CD4-positive, alpha-beta T cell treated with Interleukin-21 for 1 hour (primary cell): ENCODE results near the gene TRIM51.
"Not testable (repeated sequence)": the region's sequence is repeated elsewhere in the genome, so short reads cannot be mapped to it uniquely, and the experiment has no call there.

Source experiments
- DNase-seq: peaks from one replicate; pipeline ENCODE4 v3.0.0-alpha.2; 2020

TRIM51 gene, protein sequence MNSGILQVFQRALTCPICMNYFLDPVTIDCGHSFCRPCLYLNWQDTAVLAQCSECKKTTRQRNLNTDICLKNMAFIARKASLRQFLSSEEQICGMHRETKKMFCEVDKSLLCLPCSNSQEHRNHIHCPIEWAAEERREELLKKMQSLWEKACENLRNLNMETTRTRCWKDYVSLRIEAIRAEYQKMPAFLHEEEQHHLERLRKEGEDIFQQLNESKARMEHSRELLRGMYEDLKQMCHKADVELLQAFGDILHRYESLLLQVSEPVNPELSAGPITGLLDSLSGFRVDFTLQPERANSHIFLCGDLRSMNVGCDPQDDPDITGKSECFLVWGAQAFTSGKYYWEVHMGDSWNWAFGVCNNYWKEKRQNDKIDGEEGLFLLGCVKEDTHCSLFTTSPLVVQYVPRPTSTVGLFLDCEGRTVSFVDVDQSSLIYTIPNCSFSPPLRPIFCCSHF

DNA sequence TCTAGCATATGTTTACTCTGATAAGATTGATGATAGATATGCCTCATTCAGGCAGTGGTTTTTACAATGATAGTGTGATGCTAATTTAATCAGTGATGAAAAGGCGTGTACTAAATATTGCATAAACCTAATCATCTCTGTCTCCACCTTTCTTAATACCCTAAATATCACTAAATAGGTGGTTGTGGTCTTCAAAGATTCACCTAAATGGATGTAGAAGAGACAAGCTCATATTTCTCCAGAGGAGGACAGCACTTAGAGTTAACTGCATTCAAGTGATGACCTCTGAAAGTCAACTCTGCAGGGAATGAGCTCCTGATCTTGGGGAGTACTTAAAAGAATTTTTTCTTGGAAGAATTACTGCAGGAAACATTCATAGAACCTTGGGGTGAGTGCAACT is at the start of gene TRIM51:
Gene TRIM51 (plus strand): TSS at position 301 of the 400 bp plus-strand sequence. CDS start 2,132 bp downstream, outside the sequence.
- not testable (repeated sequence) for DNase-seq

DNA sequence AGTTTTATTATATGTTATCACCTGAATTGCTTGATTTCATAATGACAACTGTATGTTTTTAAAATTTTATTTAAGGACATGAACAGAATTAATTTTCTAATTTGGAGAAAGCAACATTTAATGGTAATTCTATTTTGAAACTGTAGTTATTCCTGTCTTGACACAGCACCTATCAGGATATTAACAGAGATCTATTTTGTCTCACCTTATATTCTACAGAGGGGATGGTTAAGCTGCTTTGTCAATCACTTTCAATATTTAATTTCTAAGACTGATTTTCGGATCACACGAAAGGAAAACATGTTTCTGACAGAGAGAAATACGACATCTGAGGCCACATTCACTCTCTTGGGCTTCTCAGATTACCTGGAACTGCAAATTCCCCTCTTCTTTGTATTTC is 44.6 kb upstream of the TRIM51 start, which contains the start of gene OR5D16:
Gene OR5D16 (plus strand): TSS at position 301 of the 400 bp plus-strand sequence. CDS start 0 bp downstream, at position 301.
- DNase-seq = no peak

DNA sequence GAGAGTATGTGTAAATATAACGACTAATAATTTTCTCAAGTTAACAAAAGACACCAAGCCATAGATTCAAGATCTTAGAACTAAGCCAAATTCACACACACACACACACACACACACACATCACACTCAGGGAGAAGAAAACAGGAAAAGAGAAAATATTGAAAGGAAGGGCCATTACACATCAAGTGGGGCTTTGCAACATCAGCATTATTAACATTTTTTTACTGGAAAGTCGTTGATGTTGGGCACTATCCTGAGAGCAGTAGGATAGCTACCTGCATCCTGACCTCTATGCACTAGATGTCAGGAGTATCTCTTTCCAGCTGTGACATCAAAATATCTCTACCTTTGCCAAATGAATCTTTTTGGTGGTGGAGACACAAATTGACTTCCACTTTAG is 35.6 kb upstream of the TRIM51 start:
- DNase-seq = no peak

DNA sequence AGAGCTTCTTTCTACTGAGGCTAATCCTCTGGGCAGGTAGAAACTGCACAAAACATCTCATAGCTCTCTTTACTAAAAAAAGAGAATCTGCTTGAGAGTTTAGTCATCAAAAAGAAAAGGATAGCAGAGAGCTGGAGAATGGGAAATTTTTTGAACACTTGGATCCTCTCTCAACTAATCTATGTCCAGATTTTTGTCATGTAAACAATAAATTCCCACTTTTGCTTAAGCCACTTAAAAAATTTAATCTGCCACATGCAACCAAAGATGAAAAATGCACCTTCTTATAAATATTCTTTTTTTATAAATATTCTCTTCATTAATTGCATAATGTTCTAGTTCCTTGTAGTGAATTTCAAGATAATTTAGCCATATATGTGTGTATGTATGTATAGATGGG is 34.1 kb upstream of the TRIM51 start:
- DNase-seq = no peak

DNA sequence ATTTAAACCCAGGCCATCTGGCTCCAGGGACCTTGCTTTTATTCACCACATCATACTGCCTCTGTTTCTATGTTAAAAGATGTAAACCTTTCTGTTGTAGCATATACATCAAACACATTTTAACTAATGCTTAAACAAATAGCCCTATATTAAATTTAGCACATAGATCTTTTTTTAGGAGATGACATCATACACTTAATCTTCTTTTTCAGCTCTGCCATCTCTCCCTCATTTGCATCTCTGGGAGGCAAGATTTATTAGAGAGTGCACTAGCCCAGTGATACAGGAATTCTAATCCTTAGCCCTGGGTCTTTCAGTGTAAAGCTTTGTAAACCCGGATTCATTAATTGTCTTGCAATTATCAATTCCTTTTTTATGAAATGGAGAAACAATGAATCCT is 31.0 kb upstream of the TRIM51 start:
- no peak for DNase-seq

DNA sequence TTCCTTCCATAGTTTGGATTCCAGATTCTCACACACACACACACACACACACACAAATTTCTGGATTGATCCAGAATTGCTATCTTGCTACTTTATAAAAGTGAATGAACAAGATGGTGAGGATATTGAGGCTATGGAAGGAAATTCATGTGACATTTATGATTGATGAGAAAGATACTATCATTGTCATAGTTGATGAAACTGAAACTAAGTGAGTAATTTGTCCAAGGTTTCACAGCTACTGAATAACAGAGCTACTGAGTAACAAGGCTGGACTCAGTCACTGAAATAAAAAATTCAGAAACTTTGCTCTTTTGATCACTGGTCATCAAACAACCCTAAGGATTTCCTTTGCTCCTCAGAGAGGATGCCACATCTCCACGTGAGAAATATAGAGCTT is 28.4 kb upstream of the TRIM51 start:
- DNase-seq = no peak

DNA sequence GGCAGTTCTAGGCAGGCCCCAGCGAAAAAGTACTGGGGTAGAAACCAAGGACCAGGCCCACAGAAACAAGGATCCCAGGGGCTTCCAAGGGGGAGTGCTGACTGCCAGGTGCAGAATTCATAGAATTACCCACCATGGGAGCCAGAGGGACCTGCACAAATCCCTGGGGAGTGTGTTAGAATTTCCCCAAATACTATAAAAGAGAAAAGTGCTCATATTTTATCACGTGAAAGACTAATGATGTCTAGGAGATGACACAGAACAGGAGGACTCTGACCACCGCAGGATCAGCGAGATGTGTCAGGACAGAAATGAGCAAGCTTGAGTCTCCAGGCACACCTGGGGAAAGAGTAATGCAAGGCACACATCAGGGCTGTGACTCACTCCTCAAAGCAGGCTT is 15.7 kb upstream of the TRIM51 start:
- not testable (repeated sequence) for DNase-seq

DNA sequence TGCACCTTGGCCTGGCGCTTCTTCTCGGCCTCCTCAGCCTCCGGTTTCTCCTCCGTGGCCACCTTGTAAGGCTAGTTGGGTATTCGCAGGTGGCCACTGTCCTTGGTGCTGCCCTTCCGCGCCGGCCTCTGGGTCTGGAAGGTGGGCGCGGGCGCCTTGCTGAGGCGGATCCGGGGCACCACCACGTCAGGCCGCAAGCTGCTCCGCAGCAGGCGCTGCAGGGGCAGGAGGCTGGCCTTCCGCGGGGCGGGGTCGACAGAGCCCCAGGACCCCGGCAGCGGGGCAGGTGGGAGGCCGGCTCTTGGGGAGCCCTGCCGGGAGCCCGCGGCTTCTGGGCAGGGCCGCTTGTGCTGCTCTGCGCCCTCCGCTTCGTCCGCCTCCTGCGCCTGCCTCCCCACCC is 10.4 kb upstream of the TRIM51 start:
- not testable (repeated sequence) for DNase-seq

DNA sequence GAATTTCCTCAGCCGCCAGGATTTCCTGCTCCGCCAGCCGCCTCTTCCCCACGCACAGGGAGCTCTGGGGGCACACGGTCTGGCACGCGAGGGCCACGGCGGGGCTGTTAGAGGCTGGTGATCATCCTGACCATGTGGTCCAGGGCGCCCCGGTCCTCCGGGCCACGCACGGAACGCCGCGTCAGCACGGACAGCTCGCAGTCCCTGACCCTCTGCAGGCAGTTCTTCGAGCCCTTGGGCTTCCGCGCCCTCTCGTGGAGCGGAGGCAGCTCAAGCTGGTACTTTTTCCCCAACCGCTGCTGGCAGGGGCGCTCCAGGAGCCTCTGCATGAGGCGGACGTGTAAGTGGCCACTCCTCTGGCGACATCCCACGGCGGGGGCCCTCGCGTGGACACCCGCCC is 10.0 kb upstream of the TRIM51 start:
- DNase-seq = not testable (repeated sequence)

DNA sequence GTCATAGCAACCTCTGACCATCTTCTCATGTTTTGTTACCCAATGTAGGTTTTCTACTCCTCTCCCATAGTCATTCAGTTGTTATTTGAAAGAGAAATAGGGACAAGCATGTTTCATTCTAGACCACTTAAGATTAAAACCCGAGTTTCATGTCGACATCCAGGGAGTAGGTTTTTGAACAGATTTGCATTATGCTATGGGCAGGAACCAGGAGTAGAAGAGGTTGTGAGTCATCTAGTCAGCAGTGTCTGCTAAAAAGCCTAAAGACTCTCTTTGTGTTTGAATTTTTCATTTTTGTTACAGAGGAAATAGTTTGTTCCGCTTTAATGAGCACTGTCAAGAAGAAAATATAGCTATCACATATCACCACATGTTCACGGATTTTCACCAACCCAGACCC is 1.9 kb downstream of the TRIM51 start:
- not testable (repeated sequence) for DNase-seq

DNA sequence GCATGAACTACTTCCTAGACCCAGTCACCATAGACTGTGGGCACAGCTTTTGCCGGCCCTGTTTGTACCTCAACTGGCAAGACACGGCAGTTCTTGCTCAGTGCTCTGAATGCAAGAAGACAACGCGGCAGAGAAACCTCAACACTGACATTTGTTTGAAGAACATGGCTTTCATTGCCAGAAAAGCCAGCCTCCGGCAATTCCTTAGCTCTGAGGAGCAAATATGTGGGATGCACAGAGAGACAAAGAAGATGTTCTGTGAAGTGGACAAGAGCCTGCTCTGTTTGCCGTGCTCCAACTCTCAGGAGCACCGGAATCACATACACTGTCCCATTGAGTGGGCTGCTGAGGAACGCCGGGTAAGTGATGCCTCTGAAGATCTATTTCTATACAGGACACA is 2.4 kb downstream of the TRIM51 start:
- DNase-seq = not testable (repeated sequence)

DNA sequence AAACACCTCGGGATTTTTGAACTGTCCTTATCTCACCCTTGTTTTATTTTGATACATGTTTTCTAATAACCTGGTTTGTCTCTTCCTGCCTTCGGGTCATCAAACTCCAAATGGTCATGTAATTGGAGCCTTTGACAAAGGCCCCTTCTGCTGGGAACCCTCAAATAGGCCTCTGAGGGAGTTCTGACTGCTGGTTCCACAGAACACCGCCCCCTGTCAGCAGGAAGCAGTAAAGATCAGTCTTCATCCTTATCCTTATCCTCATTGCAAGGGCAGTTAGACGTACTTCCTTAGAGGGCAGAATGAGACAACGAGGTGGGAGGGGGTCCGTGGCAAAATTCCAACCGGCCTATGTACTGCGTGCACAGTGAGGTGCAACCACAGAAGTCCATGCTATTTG is 12.1 kb downstream of the TRIM51 start:
- DNase-seq = no peak

DNA sequence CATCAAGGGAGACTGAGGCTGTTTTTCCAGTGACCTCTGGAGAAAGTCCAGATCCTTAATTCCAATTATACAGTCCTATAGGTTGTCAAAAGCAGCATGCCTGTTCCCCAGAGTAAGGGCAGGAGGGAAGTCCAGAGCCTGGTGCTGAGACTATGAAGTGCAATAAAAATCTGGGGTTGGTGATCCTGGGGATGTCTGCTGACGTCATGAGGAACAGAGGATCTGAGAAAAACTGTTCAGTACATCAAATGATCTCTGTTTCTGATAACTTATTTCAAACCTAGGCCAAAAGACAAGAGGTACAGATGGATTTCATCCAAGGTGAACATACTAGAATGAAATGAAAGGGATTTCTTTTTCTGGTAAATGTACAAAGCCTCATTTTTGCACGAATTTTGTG is 19.2 kb downstream of the TRIM51 start:
- no peak for DNase-seq

DNA sequence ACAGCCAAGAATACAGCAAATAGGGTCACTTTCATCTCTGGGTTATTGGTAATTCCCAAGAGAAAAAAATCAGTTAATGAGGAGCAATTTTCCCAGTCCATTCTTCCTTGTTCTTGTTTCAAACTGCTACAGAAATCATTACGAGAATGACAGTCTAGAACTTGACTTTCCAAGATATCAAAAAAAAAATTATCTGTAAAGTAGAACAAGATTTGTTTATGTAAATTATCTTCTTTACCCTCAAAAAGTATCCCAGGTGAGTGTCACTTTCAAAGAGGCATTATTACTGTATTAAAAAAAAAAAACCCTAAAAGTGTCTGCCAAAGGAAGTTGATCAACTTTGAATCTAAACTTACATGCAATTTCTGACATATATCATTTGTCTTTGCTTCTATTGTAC is 31.4 kb downstream of the TRIM51 start, which contains the start of gene OR5W2:
Gene OR5W2 (minus strand): TSS at position 101 of the 400 bp plus-strand sequence. CDS start 0 bp downstream, at position 101.
- DNase-seq = no peak

DNA sequence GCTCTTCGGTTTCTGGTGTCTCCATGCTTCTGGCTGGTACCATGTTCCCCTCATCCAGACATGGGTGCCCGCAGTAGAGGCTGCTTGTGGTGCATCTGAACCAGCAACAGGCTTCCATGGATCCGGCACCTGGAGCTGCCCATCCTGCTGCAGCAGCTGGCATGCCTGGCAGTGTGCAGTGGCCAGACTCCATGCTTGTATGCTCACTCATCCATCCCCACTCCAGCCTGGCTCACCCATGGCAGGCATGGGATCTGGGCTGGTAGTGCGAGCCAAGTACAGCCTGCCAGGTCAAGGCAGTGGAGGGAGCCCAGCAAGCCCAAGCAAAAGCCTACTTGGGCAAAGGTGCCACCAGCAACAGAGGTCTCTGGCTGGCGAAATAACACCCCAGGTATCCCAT is 37.4 kb downstream of the TRIM51 start:
- DNase-seq = no peak

DNA sequence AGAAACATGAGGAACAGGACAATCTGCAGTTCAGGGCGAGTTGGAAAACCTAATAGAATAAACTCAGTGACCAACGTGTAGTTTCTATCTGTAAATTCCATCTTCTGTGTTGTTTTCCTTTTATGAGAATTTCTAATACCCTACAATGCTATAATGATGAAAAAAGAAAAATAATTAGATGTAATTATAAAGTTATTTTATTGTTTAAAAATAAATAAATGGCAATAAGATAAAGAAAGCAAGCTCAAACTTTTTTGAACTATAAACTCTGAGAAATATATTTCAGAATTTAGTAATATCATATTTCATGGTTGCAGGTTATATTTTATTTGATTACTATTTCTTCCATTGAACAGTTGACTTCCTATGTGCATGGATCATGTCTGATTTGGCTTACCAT is 53.2 kb downstream of the TRIM51 start, which contains the start of gene OR5I1:
Gene OR5I1 (minus strand): TSS at position 101 of the 400 bp plus-strand sequence. CDS start 0 bp downstream, at position 101.
- DNase-seq = no peak
